ENCODE measurements around the gene LHFPL3. TPM values are rescaled to one million over a fixed set of nuclear protein-coding genes. Genes with fewer than 3 reads are reported as not detected.

Gene LHFPL3
- total and polyA plus RNA-seq, 2 donors (not counting 3 experiments of a cell fraction or from before 2014, with no cell fraction given) = not detected

- Histone ChIP-seq H3K27ac (ENCODE audit: insufficient read depth, low read depth, low read length) (no peak overlapping the region), H3K9me1 (replicated peaks; ENCODE audit: control insufficient read depth, extremely low read depth, insufficient read depth, low read length) (no peaks in the 10 kb centered on the region), H3K4me1 (ENCODE audit: control insufficient read depth, extremely low read depth, insufficient read depth, low read length) (no peaks in the 10 kb centered on the region), H3K9ac (replicated peaks; ENCODE audit: extremely low read depth, insufficient read depth, low read length) (no peak overlapping the region), H3K27me3 (ENCODE audit: control insufficient read depth in 2 of 2, insufficient read depth in 2 of 2, low read length in 2 of 2) (peaks cover 6 to 9% of the 10 kb centered on the region in 2 experiments), H3K9me3 (replicated peaks; ENCODE audit: control insufficient read depth, insufficient read depth, low read length) (no peaks in the 10 kb centered on the region), H2AFZ (ENCODE audit: low read depth, low read length) (no peak overlapping the region), H3K4me2 (ENCODE audit: insufficient read depth, low read length) (no peak overlapping the region), H3K36me3 (ENCODE audit: control insufficient read depth in 2 of 2, extremely low read depth in 1 of 2, insufficient read depth in 2 of 2, low read length in 2 of 2) (no peaks in the 10 kb centered on the region), H3K4me3 (replicated peaks in 1 of 3; ENCODE audit: insufficient read depth in 1 of 3, low read depth in 1 of 3, low read length in 3 of 3) (no peak overlapping the region), H3K79me2 (ENCODE audit: control insufficient read depth, insufficient read depth, low read length) (no peaks in the 10 kb centered on the region), H4K20me1 (replicated peaks; ENCODE audit: control insufficient read depth, extremely low read depth, insufficient read depth, low read length) (no peaks in the 10 kb centered on the region)
- no peak for DNase-seq (ENCODE audit: low read depth, low spot score)
- no peak for TF ChIP-seq EZH2 (IDR thresholded peaks at IDR 0.05; ENCODE audit: borderline replicate concordance, low read depth, low read length, severe bottlenecking)
- no peak for TF ChIP-seq FOS (IDR thresholded peaks at IDR 0.05; ENCODE audit: borderline replicate concordance, insufficient read depth, low read length)
- TF ChIP-seq POLR2A (IDR thresholded peaks at IDR 0.05; ENCODE audit: low read depth, low read length) = no peak
- TF ChIP-seq JUN (IDR thresholded peaks at IDR 0.05; ENCODE audit: borderline replicate concordance, insufficient read depth, insufficient read length, low read depth) = no peak
- TF ChIP-seq POLR2AphosphoS5 (IDR thresholded peaks at IDR 0.05; ENCODE audit: insufficient read depth, low read depth, low read length) = no peak
- no peak for TF ChIP-seq CTCF (IDR thresholded peaks at IDR 0.05; ENCODE audit: extremely low read depth in 1 of 2, insufficient read depth in 1 of 2, low read depth in 1 of 2, low read length in 2 of 2)
- no peak for TF ChIP-seq MYC (IDR thresholded peaks at IDR 0.05; ENCODE audit: low read depth, low read length)
- no peak for TF ChIP-seq MAX (IDR thresholded peaks at IDR 0.05; ENCODE audit: insufficient read depth, insufficient read length)
- no peak for TF ChIP-seq GATA2 (IDR thresholded peaks at IDR 0.05; ENCODE audit: insufficient read depth, insufficient read length, low read depth, low read length)
- intact Hi-C loops (cut with micrococcal nuclease) (no loop called here), dilution Hi-C loops (cut with MboI; ENCODE audit: extremely low pct_ligation_motif_present, low sequenced_read_pairs) (no loop called here)
- no peak for FAIRE-seq
- POLR2A ChIA-PET = no interaction called here
- CTCF ChIA-PET = interaction anchor here (1.2 to 3.6 kb wide), 5 partner anchors 8 to 615 kb away, joined by 4 to 187 read pairs (median 21); no protein-coding TSS in a partner anchor
- BruUV-seq (replicated peaks) = no TSS peak
Measured at GRCh38 chr7:104846731-104847130, 518.3 kb downstream of the LHFPL3 start.

Measured in endothelial cell of umbilical vein (primary cell).